RWPE2 (cell line): ENCODE data around the gene CFAP410.

Source experiments
- ATAC-seq: fragments of 200-7000 bp; cut with Tn5 transposase; 3 replicates; pipeline ENCODE4 v1.9.1; 2021; ENCODE audit warnings: low read depth
- DNase-seq: peaks from one replicate; pipeline ENCODE4 v3.0.0-alpha.2; 2020; ENCODE audit warnings: low spot score
- H3K27ac ChIP-seq: fragments of 450-650 bp; 2 replicates; pipeline ENCODE4 v1.5.1; 2017; ENCODE audit warnings: mild to moderate bottlenecking; ENCODE audit not compliant: poor library complexity, severe bottlenecking
- H3K27me3 ChIP-seq: fragments of 250-450 bp; sonication (Bioruptor Pico); 2 replicates; pipeline ENCODE4 v1.5.1; 2021; ENCODE audit warnings: mild to moderate bottlenecking, moderate library complexity; ENCODE audit not compliant: insufficient read depth, poor library complexity, severe bottlenecking
- H3K36me3 ChIP-seq: fragments of 250-450 bp; sonication (Bioruptor Pico); 2 replicates; pipeline ENCODE4 v1.5.1; 2020; ENCODE audit warnings: low read depth, mild to moderate bottlenecking, moderate library complexity
- H3K4me1 ChIP-seq: fragments of 250-450 bp; sonication (Bioruptor Pico); 2 replicates; pipeline ENCODE4 v1.5.1; 2021; ENCODE audit warnings: mild to moderate bottlenecking, moderate library complexity; ENCODE audit not compliant: insufficient read depth, poor library complexity, severe bottlenecking
- H3K4me3 ChIP-seq: fragments of 250-450 bp; sonication (Bioruptor Pico); 2 replicates; pipeline ENCODE4 v1.5.1; 2021; ENCODE audit warnings: mild to moderate bottlenecking, moderate library complexity; ENCODE audit not compliant: severe bottlenecking
- H3K9me3 ChIP-seq: fragments of 250-450 bp; sonication (Bioruptor Pico); 2 replicates; pipeline ENCODE4 v1.5.1; 2021; ENCODE audit warnings: mild to moderate bottlenecking, moderate library complexity; ENCODE audit not compliant: severe bottlenecking
- TF ChIP-seq, protein P1 (sequence below): fragments of 450-650 bp; IDR thresholded peaks from one replicate; pipeline ENCODE4 v1.5.1; 2017; ENCODE audit warnings: mild to moderate bottlenecking, moderate library complexity; ENCODE audit not compliant: poor library complexity, severe bottlenecking

Gene CFAP410

DNA sequence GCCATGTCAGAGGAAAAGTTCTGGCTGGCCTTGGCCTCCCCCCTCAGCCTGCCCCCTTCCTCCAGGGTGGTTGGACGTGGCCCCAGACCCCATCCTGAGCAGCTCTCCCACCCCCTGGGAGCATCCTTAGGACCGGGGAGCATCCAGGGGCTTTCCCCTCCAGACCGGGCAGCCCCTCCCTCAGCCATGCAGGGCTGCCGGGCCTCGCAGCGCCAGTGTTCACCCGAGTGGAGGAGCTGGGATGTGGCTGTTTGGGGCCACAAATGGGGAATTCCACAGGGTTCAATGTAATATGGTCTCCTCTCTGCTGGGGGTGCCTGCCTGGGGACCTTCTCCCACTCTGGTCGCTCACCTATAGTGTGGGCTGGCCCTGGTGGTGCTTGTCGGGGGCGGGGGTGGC, 43.5 kb downstream of the CFAP410 start:
- H3K36me3 ChIP-seq = no peaks in the 10 kb centered on the region
- no peaks in the 10 kb centered on the region for H3K27me3 ChIP-seq
- H3K4me1 ChIP-seq = peaks cover 3% of the 10 kb centered on the region
- ATAC-seq = no peak
- no peak overlapping the region for H3K27ac ChIP-seq
- no peak overlapping the region for H3K4me3 ChIP-seq
- H3K9me3 ChIP-seq = no peaks in the 10 kb centered on the region
- TF ChIP-seq, protein P1, sequence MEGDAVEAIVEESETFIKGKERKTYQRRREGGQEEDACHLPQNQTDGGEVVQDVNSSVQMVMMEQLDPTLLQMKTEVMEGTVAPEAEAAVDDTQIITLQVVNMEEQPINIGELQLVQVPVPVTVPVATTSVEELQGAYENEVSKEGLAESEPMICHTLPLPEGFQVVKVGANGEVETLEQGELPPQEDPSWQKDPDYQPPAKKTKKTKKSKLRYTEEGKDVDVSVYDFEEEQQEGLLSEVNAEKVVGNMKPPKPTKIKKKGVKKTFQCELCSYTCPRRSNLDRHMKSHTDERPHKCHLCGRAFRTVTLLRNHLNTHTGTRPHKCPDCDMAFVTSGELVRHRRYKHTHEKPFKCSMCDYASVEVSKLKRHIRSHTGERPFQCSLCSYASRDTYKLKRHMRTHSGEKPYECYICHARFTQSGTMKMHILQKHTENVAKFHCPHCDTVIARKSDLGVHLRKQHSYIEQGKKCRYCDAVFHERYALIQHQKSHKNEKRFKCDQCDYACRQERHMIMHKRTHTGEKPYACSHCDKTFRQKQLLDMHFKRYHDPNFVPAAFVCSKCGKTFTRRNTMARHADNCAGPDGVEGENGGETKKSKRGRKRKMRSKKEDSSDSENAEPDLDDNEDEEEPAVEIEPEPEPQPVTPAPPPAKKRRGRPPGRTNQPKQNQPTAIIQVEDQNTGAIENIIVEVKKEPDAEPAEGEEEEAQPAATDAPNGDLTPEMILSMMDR = no peak
- no peak for DNase-seq

DNA sequence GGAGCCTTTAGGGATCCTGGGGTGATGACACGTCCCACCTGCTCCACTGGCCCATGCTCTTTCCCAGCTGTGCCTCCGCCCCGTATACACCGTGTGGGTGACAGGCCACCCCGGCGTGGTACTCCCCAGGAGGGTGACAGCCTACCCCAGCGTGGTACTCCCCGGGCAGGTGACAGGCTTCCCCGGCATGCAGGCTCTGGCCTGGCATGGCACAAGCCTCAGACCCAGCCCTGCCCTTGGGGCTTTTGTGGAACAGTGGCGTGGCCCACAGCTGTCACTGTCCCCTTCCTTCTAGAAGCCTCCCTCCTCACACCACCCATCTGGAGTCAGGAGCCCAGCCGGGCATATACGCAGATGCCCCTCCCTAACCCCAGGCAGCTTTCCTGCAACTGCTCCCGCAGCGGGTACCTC, 44.0 kb downstream of the CFAP410 start:
- Histone ChIP-seq H3K9me3 (no peaks in the 10 kb centered on the region), H3K4me1 (peaks cover 3% of the 10 kb centered on the region), H3K36me3 (no peaks in the 10 kb centered on the region), H3K27me3 (no peaks in the 10 kb centered on the region), H3K4me3 (no peak overlapping the region), H3K27ac (no peak overlapping the region)
- TF ChIP-seq, protein P1 = no peak
- DNase-seq (no peak), ATAC-seq (no peak)

DNA sequence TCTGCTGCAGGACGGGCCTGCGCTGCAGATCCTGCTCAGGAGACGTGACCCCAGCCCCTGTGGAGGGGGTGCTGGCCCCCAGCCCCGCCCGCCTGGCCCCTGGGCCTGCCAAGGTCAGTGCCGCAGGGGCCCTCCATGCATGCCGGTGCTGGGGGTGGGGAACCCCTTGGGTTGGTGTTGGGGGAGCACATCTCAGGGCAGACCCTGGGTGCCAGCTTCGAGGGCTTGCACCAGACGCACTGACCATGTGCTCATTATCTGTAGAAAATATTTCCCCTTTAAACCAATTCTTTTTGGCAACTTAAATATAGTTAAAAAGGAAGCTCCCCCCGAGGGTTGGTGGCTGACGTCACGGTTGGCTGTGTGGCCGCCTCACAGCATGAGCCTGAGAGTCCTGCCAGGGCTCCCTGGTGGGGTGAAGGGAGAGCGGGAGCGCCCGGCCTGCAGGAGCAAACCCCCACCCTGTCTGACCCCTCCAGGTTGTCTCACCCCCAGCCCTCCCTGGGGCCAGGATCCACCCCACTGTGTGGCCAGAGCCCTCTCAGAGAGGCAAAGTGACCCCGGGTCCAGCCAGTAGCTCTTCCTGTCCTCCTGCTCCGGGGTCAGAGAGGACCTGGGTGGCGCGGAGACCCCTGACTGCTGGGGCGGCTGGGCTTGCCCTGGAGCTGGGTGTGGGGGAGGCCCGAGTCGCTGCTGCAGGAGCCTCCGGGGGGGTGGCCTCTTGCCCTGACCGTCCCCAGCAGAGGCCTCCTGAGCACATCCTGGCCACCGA, 44.6 kb downstream of the CFAP410 start:
- Histone ChIP-seq H3K27me3 (no peaks in the 10 kb centered on the region), H3K4me1 (peaks cover 3% of the 10 kb centered on the region)
- ATAC-seq = no peak

DNA sequence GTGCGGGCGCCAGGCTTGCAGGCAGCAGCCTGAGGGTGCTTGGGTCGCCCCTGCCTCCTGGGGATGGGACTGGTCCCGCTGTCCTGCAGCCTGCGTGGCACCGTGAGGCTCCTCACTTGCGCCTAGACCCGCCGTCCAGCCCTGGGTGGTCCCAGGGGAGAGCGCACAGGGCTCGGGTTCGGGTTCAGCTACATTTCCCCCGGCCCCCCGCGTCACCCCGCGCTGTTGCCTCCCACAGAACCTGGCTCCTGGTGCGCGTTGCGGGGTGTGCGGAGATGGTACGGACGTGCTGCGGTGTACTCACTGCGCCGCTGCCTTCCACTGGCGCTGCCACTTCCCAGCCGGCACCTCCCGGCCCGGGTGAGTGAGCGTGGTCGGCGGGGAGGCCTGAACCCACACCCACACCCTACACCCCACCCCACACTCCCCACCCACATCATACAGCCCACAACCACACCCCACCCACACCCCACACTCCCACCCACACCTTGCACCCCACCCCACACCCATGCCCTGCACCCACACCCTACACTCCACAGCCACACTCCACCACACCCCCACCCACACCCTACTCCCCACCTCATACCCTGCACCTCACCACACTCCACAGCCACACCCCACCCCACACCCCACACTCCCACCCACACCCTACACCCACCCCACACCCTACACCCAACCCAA, 45.5 kb downstream of the CFAP410 start:
- TF ChIP-seq, protein P1 = no peak

More for the DNA sequence above, 44.6 kb downstream of the CFAP410 start:
- no peaks in the 10 kb centered on the region for H3K36me3 ChIP-seq
- no peaks in the 10 kb centered on the region for H3K9me3 ChIP-seq
- no peak overlapping the region for H3K4me3 ChIP-seq
- TF ChIP-seq, protein P1 = no peak
- H3K27ac ChIP-seq = no peak overlapping the region
- no peak for DNase-seq

DNA sequence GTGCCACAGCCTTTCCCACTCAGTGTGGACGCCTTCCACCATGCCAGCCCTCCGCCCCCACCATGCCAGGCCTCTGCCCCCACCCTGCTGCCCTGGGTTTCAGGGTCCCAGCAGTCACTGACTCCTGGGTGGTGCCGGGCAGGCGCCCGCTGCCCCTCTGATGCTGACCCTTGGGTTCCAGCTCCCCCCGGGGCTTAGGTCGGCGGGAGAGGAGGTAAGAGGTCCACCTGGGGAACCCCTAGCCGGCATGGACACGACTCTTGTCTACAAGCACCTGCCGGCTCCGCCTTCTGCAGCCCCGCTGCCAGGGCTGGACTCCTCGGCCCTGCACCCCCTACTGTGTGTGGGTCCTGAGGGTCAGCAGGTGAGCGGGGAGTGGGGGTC, 46.4 kb downstream of the CFAP410 start:
- TF ChIP-seq, protein P1 = no peak
- Histone ChIP-seq H3K4me3 (no peak overlapping the region), H3K27me3 (no peaks in the 10 kb centered on the region), H3K9me3 (no peaks in the 10 kb centered on the region), H3K27ac (no peak overlapping the region), H3K4me1 (no peaks in the 10 kb centered on the region), H3K36me3 (no peaks in the 10 kb centered on the region)
- no peak for ATAC-seq
- DNase-seq = no peak

More for the DNA sequence above, 45.5 kb downstream of the CFAP410 start:
- Histone ChIP-seq H3K27me3 (no peaks in the 10 kb centered on the region), H3K4me3 (no peak overlapping the region), H3K36me3 (no peaks in the 10 kb centered on the region), H3K27ac (no peak overlapping the region), H3K9me3 (no peaks in the 10 kb centered on the region), H3K4me1 (no peaks in the 10 kb centered on the region)
- DNase-seq (no peak), ATAC-seq (no peak)
